ENCODE data around the gene PTPRS. TPM values are rescaled to one million over a fixed set of nuclear protein-coding genes. Genes with fewer than 3 reads are reported as not detected.
A peak's percentile ranks its signal among the peaks of the same experiment; 100 is the strongest.
"Not testable (repeated sequence)": the region's sequence is repeated elsewhere in the genome, so short reads cannot be mapped to it uniquely, and the experiment has no call there.

PTPRS gene
- total RNA-seq (ENCODE audit: low replicate concordance): 167 and 403 TPM in 2 replicates

DNA sequence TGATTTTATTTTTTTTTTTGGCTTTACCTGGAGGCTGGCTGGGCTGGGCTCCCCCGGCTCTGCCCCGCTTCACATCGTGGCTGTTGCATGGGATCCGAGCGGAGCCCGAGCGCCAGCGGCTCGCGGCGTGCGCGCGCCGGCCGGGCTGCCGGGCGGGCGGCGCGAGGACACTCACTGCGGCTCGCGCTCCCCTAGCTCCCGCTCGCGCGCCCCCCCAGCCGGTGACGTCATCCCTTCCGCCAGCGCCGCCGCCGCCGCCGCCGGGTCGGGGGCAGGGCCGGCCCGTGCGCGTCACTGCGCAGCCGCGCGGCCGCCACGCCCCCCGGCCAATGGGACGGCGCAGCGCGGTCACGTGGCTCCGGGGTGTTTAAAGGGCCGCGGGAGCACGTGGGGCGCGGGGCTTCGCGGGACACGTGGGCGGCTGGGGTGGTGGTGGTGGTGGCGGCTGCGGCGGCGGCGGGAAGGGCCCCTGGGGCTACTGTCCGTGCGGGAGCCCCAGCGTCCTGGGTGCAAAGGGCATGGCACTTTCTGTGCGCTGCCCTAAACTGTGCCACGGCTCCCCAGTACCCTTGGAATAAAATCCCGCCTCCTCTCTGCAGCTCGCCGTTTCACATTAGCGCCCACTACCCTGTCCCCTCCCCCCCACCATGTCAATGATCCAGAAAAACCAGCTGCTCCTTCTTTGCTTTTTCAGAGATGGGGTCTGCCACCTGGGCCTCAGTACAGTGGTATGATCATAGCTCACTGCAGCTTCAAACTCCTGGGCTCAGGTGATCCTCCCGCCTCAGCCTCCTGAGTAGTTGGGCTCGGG is at the start of gene PTPRS:
Gene PTPRS (minus strand): TSS at position 176 of the 811 bp plus-strand sequence. CDS start 54,672 bp downstream, outside the sequence.
- Histone ChIP-seq H3K79me2 (ENCODE audit: low read depth) (peaks cover 41% of the 10 kb centered on the region), H4K20me1 (ENCODE audit: low read depth) (peaks cover 40% of the 10 kb centered on the region), H3K9ac (peak within 1 kb of the TSS; percentile 71), H3F3A (ENCODE audit: low read depth) (peaks cover 36% of the 10 kb centered on the region), H3K36me3 (no peaks in the 10 kb centered on the region), H2AFZ (replicated peaks) (no peak within 1 kb of the TSS), H3K27ac (peak within 1 kb of the TSS; percentile 88), H3K4me1 (peaks cover 26% of the 10 kb centered on the region), H3K4me2 (peak within 1 kb of the TSS; percentile 98), H3K4me3 (peak within 1 kb of the TSS; percentile 89), H3K9me3 (ENCODE audit: low read depth) (no peaks in the 10 kb centered on the region), H3K27me3 (peaks cover 21% of the 10 kb centered on the region)
- no peak for TF ChIP-seq EZH2 (IDR thresholded peaks at IDR 0.05)
- TF ChIP-seq EZH2phosphoT487 (IDR thresholded peaks at IDR 0.05): no peak
- TF ChIP-seq, protein P1, sequence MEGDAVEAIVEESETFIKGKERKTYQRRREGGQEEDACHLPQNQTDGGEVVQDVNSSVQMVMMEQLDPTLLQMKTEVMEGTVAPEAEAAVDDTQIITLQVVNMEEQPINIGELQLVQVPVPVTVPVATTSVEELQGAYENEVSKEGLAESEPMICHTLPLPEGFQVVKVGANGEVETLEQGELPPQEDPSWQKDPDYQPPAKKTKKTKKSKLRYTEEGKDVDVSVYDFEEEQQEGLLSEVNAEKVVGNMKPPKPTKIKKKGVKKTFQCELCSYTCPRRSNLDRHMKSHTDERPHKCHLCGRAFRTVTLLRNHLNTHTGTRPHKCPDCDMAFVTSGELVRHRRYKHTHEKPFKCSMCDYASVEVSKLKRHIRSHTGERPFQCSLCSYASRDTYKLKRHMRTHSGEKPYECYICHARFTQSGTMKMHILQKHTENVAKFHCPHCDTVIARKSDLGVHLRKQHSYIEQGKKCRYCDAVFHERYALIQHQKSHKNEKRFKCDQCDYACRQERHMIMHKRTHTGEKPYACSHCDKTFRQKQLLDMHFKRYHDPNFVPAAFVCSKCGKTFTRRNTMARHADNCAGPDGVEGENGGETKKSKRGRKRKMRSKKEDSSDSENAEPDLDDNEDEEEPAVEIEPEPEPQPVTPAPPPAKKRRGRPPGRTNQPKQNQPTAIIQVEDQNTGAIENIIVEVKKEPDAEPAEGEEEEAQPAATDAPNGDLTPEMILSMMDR (IDR thresholded peaks at IDR 0.05): no peak
- DNase-seq (ENCODE audit: low spot score): peak; percentile 96
- H3K9me3 Mint-ChIP-seq: no peaks in the 10 kb centered on the region
- peaks cover 31% of the 10 kb centered on the region for H3K4me1 Mint-ChIP-seq
- H3K36me3 Mint-ChIP-seq: no peaks in the 10 kb centered on the region
- H3K4me3 Mint-ChIP-seq: peak within 1 kb of the TSS; percentile 87
- peaks cover 22% of the 10 kb centered on the region for H3K27me3 Mint-ChIP-seq (ENCODE audit: insufficient read depth, low read depth)
- peak within 1 kb of the TSS; percentile 4 for H3K27ac Mint-ChIP-seq

DNA sequence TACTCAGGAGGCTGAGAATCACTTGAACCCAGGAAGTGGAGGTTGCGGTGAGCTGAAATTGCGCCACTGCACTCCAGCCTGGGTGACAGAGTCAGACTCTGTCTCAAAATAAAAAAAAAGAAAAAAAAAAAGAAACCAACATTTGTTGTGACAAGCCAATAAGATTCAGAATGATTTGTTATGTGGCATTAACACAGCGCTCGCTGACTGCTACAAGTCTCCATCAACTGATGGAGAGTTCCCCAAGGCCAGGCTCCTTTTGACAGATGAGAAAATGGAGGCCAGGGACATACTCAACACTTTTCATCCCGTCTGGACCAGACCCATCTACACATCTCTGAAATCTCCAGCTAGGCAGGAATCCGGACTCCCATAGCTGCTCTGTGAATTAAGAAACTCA is 48.7 kb upstream of the PTPRS start:
- H3K4me3 Mint-ChIP-seq: peak overlapping the region; percentile 43
- H3K36me3 Mint-ChIP-seq: peaks cover 2% of the 10 kb centered on the region
- no peak for DNase-seq (ENCODE audit: low spot score)
- H3F3A ChIP-seq (ENCODE audit: low read depth): peaks cover 18% of the 10 kb centered on the region
- H3K9ac ChIP-seq: no peak overlapping the region
- H2AFZ ChIP-seq (replicated peaks): no peak overlapping the region
- H4K20me1 ChIP-seq (ENCODE audit: low read depth): no peaks in the 10 kb centered on the region
- H3K4me1 Mint-ChIP-seq: peaks cover 48% of the 10 kb centered on the region
- no peaks in the 10 kb centered on the region for H3K79me2 ChIP-seq (ENCODE audit: low read depth)
- no peak for TF ChIP-seq EZH2 (IDR thresholded peaks at IDR 0.05)
- peaks cover 15% of the 10 kb centered on the region for H3K9me3 Mint-ChIP-seq
- H3K27me3 Mint-ChIP-seq (ENCODE audit: insufficient read depth, low read depth): peaks cover 15% of the 10 kb centered on the region
- no peak overlapping the region for H3K4me2 ChIP-seq
- no peaks in the 10 kb centered on the region for H3K36me3 ChIP-seq
- H3K9me3 ChIP-seq (ENCODE audit: low read depth): no peaks in the 10 kb centered on the region
- H3K27ac ChIP-seq: no peak overlapping the region
- H3K4me1 ChIP-seq: peaks cover 23% of the 10 kb centered on the region
- H3K4me3 ChIP-seq: no peak overlapping the region
- H3K27me3 ChIP-seq: no peaks in the 10 kb centered on the region
- peak overlapping the region; percentile 27 for H3K27ac Mint-ChIP-seq

DNA sequence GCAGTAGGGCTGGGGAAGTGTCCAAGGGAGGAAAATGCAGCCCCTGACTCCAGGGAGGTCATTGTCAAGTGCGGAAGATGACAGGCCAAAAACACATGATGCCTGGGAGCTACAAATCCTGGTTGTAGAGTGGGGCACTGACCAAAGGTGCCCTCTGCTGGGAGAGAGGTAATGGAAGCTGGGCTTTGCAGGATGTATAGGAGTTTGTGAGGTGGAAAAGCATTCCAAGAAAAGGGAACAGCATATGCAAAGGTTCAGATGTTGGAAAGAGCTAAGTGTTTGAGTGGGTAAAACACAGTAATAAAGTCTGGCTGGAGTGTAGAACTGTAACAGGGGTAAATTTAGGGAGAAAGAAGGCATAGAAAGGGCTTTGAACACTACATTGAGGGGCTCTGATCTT is 46.9 kb upstream of the PTPRS start:
- H3K4me1 ChIP-seq: peaks cover 6% of the 10 kb centered on the region
- H3K36me3 ChIP-seq: no peaks in the 10 kb centered on the region
- no peak for TF ChIP-seq EZH2 (IDR thresholded peaks at IDR 0.05)
- peaks cover 2% of the 10 kb centered on the region for H3F3A ChIP-seq (ENCODE audit: low read depth)
- H4K20me1 ChIP-seq (ENCODE audit: low read depth): no peaks in the 10 kb centered on the region
- no peaks in the 10 kb centered on the region for H3K27me3 ChIP-seq
- no peak overlapping the region for H3K9ac ChIP-seq
- peak overlapping the region; percentile 57 for H3K27ac Mint-ChIP-seq
- peaks cover 2% of the 10 kb centered on the region for H3K36me3 Mint-ChIP-seq
- H3K27me3 Mint-ChIP-seq (ENCODE audit: insufficient read depth, low read depth): peaks cover 13% of the 10 kb centered on the region
- no peak overlapping the region for H3K27ac ChIP-seq
- H3K9me3 ChIP-seq (ENCODE audit: low read depth): no peaks in the 10 kb centered on the region
- H3K9me3 Mint-ChIP-seq: peaks cover 29% of the 10 kb centered on the region
- H3K79me2 ChIP-seq (ENCODE audit: low read depth): no peaks in the 10 kb centered on the region
- no peak overlapping the region for H3K4me3 ChIP-seq
- DNase-seq (ENCODE audit: low spot score): no peak
- no peak overlapping the region for H2AFZ ChIP-seq (replicated peaks)
- H3K4me2 ChIP-seq: no peak overlapping the region
- H3K4me1 Mint-ChIP-seq: peaks cover 30% of the 10 kb centered on the region
- H3K4me3 Mint-ChIP-seq: no peak overlapping the region

DNA sequence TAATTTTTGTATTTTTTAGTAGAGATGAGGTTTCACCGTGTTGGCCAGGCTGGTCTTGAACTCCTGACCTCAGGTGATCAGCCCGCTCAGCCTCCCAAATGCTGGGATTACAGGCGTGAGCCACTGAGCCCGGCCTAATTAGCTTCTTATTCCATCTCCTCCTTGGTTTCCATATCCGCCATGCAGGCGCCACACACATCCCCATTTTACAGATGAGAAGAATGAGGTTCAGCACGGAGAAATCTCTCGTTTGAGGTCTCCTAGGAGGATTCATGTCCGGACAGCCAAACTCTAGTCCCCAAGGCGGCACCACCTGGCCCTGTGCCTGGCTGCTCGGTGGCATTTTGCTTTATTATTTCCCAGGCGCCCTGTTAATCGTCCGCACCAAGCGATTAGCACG is 46.2 kb upstream of the PTPRS start:
- peaks cover 25% of the 10 kb centered on the region for H3K4me1 Mint-ChIP-seq
- no peaks in the 10 kb centered on the region for H3K4me1 ChIP-seq
- H3K79me2 ChIP-seq (ENCODE audit: low read depth): no peaks in the 10 kb centered on the region
- no peaks in the 10 kb centered on the region for H3F3A ChIP-seq (ENCODE audit: low read depth)
- H3K9me3 ChIP-seq (ENCODE audit: low read depth): no peaks in the 10 kb centered on the region
- H3K36me3 Mint-ChIP-seq: peaks cover 3% of the 10 kb centered on the region
- H3K9me3 Mint-ChIP-seq: peaks cover 34% of the 10 kb centered on the region
- no peak overlapping the region for H3K4me3 ChIP-seq
- no peak overlapping the region for H3K27ac ChIP-seq
- H3K27me3 ChIP-seq: no peaks in the 10 kb centered on the region
- TF ChIP-seq, protein P1 (IDR thresholded peaks at IDR 0.05): no peak
- TF ChIP-seq EZH2phosphoT487 (IDR thresholded peaks at IDR 0.05) (no peak), EZH2 (IDR thresholded peaks at IDR 0.05) (no peak)
- H2AFZ ChIP-seq (replicated peaks): no peak overlapping the region
- H3K27me3 Mint-ChIP-seq (ENCODE audit: insufficient read depth, low read depth): peaks cover 14% of the 10 kb centered on the region
- no peaks in the 10 kb centered on the region for H4K20me1 ChIP-seq (ENCODE audit: low read depth)
- DNase-seq (ENCODE audit: low spot score): no peak
- no peak overlapping the region for H3K27ac Mint-ChIP-seq
- no peaks in the 10 kb centered on the region for H3K36me3 ChIP-seq
- H3K9ac ChIP-seq: no peak overlapping the region
- no peak overlapping the region for H3K4me3 Mint-ChIP-seq
- H3K4me2 ChIP-seq: no peak overlapping the region

DNA sequence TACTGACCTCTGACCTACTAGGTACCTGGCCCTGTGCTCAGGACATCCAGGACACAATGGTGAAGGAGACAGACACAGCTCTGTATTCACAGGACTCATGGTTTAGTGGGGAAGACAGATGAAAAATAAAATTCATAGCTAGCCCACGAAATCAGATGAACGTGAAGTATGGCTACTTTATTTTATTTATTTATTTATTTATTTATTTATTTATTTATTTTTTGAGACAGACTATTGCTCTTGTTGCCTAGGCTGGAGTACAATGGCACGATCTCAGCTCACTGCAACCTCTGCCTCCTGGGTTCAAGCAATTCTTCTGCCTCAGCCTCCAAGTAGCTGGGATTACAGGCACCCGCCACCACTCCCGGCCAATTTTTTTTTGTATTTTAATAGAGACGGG is 40.6 kb upstream of the PTPRS start:
- not testable (repeated sequence) for H3K9me3 ChIP-seq (ENCODE audit: low read depth); H3K79me2 ChIP-seq (ENCODE audit: low read depth); H3K4me3 Mint-ChIP-seq; H3K27me3 ChIP-seq; H3K4me1 Mint-ChIP-seq; H3K36me3 Mint-ChIP-seq; H2AFZ ChIP-seq (replicated peaks); H3F3A ChIP-seq (ENCODE audit: low read depth); H3K4me2 ChIP-seq; H3K27ac ChIP-seq; H3K4me1 ChIP-seq; H3K36me3 ChIP-seq; H3K27ac Mint-ChIP-seq; H3K4me3 ChIP-seq; H4K20me1 ChIP-seq (ENCODE audit: low read depth); H3K9ac ChIP-seq; DNase-seq (ENCODE audit: low spot score)
- Mint-ChIP-seq H3K9me3 (peaks cover 34% of the 10 kb centered on the region), H3K27me3 (ENCODE audit: insufficient read depth, low read depth) (peaks cover 19% of the 10 kb centered on the region)

Measured in neural progenitor cell (in vitro differentiated cells).